HepG2 (cell line): ENCODE results near the gene ARHGAP29. TPM values are rescaled to one million over a fixed set of nuclear protein-coding genes. Genes with fewer than 3 reads are reported as not detected.

ENCODE experiments used
- JUN ChIP-seq: sonication (generic); formaldehyde crosslinking; IDR thresholded peaks from 2 replicates; pipeline ENCODE4 v1.4.0; 2020; ENCODE audit warnings: mild to moderate bottlenecking, missing genetic modification reagents
- NFKB2 ChIP-seq: sonication (generic); formaldehyde crosslinking; IDR thresholded peaks from 2 replicates; pipeline ENCODE4 v1.4.0; 2020; ENCODE audit warnings: missing genetic modification reagents, borderline replicate concordance
- NRL ChIP-seq: sonication (generic); formaldehyde crosslinking; IDR thresholded peaks from 2 replicates; pipeline ENCODE4 v1.5.0; 2020; ENCODE audit warnings: missing genetic modification reagents, mild to moderate bottlenecking, moderate library complexity, borderline replicate concordance
- PAXIP1 ChIP-seq: sonication (generic); formaldehyde crosslinking; conservative IDR thresholded peaks from 2 replicates; pipeline ENCODE4 v1.4.0; 2020; ENCODE audit warnings: mild to moderate bottlenecking, missing genetic modification reagents, moderate library complexity
- polyA plus RNA-seq, 8 experiments: library from polyadenylated mRNA; depleted of rRNA in 3 of 8; stranded (reverse) in 7 of 8; unstranded in 1 of 8; fragments of >200 nt; fragmentation: Illumina TruSeq in 4 of 8; extraction: Trizol in 4 of 8; gene quantifications; 2 replicates each; pipeline versions ENCODE4 v1.2.1 to v1.2.3, GENCODE V29; 2011 to 2016; ENCODE audit warnings: low read depth in 4 of 8, missing spikeins in 1 of 8, mixed read lengths in 1 of 8; ENCODE audit not compliant: insufficient read depth in 1 of 8
- total RNA-seq, 5 experiments: library from RNA; depleted of rRNA; stranded (reverse); fragments of >200 nt; fragmentation: Illumina TruSeq; extraction: Trizol; gene quantifications; 2 replicates each; pipeline ENCODE4 v1.2.3, GENCODE V29; 2016; ENCODE audit warnings: low read depth in 1 of 5
- TF ChIP-seq, protein P1 (sequence below): sonication (generic); formaldehyde crosslinking; IDR thresholded peaks from 2 replicates; pipeline ENCODE4 v1.8.0; 2022; ENCODE audit warnings: mild to moderate bottlenecking, missing genetic modification reagents; ENCODE audit not compliant: insufficient replicate concordance

Gene ARHGAP29
- total and polyA plus RNA-seq, 2 of the 13 experiments (the other 11 are each of a cell fraction or from before 2014, with no cell fraction given): 12.8 to 18.3 TPM

GRCh38 chr1:94246692-94247137 lies 9.3 kb upstream of the ARHGAP29 start (continued):
- TF ChIP-seq PAXIP1 (CRISPR knock-in tag) (0 out of 2 replicates have a peak, but pooled peaks have one; percentile 17), NRL (CRISPR knock-in tag) (0 out of 2 replicates have a peak, but pooled peaks have one; percentile 32), JUN (0 out of 2 replicates have a peak, but pooled peaks have one; percentile 19), NFKB2 (0 out of 2 replicates have a peak, but pooled peaks have one; percentile 6)
- TF ChIP-seq, protein P1, sequence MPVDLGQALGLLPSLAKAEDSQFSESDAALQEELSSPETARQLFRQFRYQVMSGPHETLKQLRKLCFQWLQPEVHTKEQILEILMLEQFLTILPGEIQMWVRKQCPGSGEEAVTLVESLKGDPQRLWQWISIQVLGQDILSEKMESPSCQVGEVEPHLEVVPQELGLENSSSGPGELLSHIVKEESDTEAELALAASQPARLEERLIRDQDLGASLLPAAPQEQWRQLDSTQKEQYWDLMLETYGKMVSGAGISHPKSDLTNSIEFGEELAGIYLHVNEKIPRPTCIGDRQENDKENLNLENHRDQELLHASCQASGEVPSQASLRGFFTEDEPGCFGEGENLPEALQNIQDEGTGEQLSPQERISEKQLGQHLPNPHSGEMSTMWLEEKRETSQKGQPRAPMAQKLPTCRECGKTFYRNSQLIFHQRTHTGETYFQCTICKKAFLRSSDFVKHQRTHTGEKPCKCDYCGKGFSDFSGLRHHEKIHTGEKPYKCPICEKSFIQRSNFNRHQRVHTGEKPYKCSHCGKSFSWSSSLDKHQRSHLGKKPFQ: peak; percentile 27
